ENCODE data around the gene SERPINB5.

The SERPINB5 gene

DNA sequence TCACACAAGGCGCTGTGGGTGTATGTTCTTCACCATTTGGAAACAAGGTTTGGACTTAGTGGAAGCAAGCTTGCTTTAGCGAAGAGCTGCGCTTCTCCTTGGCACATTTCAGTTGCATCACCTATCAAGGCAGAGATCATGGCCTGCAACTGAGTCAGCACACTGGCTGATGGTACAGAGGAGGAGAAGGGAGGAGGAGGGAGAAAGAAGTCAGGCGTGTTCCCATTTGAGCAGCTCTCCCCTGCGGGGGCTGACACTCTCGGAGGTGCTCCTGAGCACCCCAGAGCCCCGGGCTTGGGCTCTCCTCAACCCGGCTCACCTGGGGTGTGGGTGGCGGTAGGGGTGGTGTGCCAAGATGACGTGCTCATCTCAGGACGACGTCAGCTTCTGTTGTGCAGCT is 6.0 kb upstream of the SERPINB5 start:
- DNase-seq (ENCODE audit: low read depth) = no peak

DNA sequence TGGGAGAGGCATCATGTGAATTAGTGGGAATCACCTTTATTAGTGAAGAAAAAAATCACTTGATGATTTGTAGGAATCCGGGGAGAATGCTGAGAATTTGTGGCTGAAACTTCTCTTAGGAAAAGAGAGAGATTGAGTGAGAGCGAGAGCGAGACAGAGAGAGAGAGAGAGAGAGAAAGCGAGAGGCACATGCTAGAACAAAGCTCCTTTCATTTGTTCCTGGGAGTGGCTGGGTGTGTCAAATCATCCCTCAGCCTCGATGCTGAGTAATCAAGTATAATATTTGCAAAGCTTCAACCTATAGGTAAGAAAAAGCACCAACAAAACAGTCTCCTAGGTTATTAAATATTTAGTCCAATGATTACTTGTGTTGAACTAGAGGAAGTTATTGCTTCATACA is 4.4 kb upstream of the SERPINB5 start:
- DNase-seq (ENCODE audit: low read depth) = no peak

DNA sequence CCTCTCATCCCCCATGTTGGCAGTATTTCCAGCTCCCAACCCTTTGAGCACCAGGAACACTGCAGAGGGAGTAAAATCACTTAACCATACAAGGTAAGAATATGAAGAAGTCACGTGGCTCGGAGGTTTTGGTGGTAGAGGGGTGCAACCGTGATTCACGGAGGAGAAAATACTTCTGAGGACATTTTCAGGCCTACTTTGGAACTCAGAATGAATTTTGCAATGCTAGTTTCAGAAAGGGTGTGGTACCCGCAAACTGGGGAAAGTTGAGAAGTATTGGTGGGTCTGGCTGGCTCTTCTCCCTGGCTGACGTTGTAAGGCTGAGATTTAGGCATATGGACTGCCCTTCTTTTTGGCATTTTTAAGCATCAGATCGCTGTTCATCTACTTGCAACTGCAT is 442 bp downstream of the SERPINB5 start:
- no peak for DNase-seq (ENCODE audit: low read depth)

DNA sequence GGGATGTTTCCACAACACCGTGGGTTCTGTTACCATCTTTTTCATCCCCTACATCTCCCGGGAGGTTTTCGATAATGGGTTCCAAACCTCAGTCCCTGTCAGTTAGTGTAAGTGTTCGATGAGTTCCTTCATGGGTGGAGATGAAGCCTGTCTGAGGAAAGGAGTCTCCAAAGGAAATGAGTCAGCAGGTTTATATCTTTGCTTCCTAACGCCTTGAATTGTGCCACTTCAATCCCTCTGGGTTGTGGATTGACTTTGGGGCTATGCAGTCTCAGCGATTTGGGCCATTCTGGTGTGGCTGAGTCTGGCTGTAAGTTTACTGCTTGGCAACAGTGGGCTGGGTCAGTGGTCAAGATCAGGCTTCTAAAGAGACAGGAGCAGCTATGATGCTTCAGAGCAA is 1.2 kb downstream of the SERPINB5 start:
- no peak for DNase-seq (ENCODE audit: low read depth)

DNA sequence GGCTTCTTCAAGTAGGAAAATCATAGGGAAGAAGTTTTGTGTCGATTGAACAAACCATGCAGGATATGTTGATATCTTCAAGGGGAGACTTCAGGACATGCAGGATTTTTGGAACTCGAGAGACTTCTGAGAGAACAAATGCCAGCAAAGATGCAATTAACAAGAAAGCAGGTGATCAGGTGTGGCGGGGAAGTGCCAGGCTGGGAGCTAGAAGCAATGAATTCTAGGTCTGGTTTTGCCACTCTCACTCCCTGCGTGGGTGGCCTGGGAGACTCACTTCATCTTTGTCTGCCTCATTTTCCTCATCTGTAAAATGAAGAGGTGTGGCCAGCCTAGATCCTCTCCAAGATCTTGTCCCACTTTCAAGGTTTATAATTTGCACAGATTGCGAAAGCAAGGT is 3.1 kb downstream of the SERPINB5 start:
- DNase-seq (ENCODE audit: low read depth) = no peak

DNA sequence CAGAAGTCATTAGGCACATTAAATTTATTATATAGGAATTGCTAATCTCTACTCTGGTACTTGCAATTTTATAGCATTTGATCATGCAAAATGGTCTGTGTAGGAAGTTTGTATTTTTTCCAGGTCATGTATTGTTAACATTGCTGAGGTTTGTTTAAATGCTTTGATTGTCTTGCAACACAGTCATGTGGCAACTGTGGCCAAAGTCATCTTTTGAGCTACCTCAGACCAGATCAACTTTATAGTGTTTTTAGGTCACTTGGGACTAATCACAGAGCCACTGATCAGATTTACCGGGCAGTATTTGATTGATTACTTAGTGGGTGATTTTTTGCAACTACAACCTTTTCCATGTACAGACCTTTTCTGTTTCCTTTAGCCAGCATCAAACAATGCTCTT is 3.7 kb downstream of the SERPINB5 start:
- no peak for DNase-seq (ENCODE audit: low read depth)

DNA sequence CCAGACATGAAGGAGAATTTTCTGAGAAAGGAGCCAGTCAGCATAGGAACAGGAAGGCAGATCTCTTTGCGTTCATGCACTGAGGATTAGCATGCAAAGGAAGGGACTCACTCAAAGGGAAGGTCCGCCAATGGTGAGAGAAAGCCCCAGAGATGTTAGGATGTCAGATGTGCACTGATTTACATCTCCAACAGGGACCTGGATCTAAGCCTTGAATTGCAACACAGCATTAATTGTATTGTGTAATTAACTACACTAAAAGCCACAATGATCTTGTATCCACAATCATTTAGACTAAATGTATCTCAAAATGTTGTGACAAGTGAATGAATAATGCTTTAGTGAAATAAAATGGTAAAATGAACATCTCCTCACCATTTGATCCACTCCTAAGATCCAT is 4.2 kb downstream of the SERPINB5 start:
- DNase-seq (ENCODE audit: low read depth) = no peak

DNA sequence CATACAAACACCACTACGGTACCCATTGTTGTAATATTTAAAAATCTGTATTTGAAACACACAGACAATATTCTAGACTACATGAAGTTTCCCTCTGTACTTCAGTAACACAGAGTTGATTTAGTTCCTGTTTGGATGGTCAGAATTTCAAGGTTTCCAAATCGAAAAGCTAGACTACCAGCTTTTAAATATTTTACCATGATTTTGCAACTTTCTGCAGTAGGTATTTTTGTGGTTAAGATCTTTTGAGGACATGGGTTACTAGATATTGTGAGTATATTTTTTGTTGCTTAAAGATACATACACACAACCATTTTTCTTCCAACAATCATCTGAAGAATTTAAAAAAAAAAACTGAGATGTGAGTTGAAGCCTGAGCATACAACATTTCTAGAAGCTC is 10.9 kb downstream of the SERPINB5 start:
- DNase-seq (ENCODE audit: low read depth) = no peak

DNA sequence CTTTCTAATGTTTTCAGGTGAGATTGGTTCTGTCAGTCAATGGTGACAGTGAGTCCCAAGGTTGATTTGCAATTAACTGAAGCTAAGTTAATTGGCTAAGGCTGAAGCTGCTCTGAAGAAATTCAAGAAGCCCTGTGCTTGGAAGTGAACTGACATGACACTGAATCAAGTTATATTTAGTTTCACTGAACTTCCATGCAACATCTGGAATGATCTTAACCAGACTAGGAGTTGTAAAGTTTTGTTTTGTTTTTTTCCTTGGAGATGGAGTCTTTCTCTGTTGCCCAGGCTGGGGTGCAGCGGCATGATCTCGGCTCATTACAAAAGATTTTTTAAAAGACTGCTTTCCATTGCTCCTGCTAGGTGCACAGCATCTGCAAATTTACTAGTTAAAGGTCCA is 11.4 kb downstream of the SERPINB5 start:
- no peak for DNase-seq (ENCODE audit: low read depth)

DNA sequence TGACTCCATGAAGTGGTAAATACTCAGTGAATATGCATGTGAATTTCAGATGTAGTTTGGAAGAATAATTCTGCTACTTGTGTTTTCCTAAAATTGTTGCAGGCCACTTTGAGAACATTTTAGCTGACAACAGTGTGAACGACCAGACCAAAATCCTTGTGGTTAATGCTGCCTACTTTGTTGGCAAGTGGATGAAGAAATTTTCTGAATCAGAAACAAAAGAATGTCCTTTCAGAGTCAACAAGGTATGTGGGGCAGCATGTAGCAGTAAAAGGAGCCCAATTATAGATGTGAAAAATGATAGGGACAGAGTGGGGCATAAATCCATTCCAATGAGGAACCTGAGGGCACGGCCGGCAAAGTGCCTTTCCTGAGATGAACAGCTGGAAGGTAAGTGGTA is 16.1 kb downstream of the SERPINB5 start:
- DNase-seq (ENCODE audit: low read depth) = no peak

DNA sequence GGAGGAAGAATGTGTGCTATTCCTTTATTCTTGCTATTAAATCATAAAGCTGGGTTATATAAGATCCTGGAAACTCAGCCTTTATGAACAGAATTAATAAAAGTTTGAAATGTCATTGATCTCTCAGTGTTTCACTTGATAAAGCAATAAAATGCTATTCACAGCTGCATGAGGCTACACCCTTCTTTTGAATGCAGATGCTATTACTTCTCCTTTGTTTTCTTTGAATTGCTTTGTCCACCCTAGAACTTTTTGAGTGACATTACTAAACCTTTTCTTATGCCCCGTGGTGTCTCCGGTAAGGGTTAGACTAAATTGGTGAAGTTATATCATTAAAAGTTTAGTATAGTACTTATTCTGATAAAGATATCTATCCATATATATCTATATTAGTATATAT is 18.9 kb downstream of the SERPINB5 start:
- DNase-seq (ENCODE audit: low read depth) = no peak

DNA sequence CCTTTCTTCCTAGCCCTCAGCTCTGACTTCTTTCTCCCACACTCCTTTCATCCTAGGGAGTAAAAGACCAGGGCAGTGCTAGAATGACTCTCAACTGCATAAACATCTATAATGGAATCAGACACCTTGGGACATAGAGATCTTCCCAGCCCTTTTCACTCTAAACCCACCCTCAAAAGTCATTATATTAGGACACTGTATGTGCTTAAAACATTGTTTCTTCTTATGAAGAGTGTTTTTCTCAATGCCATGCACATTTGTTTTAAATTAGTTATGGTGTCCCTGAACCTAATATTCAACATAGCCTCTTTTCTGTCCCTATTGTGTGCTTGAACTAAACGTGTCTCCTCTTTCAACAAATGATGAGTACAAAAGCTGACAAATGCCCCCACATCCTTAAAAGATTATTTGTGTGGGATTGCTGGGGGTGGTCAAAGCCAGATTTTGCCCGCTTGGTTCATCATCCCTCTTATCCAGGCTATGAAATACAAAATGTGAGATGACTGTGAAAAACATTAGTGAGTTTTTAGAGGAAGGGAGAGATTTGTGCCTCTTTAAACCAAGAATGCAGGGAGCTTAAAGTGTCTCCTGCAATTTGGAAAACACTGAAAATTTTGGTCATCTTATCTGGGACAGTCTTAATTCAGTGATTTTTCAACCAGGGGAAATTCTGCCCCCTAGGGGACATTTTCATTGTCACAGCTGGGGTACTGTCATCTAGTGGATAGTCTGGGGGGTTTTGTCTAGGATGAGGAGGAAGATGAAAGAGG is 29.0 kb downstream of the SERPINB5 start:
- no peak for DNase-seq (ENCODE audit: low read depth)

DNA sequence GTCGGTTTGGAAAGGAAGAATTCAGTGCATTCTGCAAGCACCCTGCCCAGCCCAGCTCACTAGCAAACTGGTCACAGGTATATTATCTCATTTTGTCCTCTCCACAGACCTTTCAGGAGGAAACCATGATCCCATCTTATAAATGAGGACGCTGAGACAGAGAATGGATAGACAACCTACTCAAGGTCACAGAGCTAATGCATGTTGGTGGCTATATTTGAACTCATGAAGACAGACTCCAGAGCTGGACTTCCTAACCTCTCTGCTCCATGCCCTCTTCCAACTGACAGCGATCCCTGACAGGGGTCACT is 29.5 kb downstream of the SERPINB5 start:
- no peak for DNase-seq (ENCODE audit: low read depth)

DNA sequence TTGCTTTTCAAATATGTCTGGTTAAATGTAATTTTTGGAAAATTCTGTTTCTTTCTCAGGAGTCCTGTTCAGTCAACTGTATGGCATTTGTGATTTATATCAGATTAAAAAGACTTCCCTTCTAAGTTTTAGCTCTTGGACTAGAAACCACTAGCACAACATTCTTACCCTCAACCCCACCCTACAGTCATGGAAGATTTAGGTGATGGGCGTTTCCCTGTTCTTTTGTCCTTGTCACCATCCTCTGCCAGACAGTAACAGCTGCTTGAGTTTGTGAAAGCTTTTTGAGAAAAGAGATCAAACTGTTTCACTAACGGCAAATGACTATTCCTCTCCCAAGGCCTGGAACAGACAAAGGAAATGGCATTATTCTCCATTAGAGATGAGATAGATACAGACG is 31.8 kb downstream of the SERPINB5 start:
- no peak for DNase-seq (ENCODE audit: low read depth)

DNA sequence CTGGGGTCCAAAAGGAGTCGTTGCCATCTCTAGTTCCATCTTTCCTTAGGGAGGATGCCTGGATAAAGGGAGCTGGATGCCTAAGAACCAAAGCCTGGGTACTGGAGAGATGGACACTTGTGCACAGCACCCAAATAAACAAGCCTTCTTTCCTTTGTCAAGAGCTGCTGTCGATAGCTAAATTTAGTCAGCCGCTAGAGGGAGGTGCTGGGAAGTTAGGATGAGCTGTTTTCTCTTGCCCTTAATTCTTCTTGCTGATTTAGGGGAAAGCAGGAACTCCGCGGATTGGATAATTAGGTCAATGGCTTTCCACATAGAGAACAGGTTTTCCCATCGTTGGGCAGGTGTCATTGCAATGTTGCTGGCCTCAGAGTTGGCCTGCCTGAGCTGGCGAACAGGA is 34.5 kb downstream of the SERPINB5 start:
- DNase-seq (ENCODE audit: low read depth) = no peak

DNA sequence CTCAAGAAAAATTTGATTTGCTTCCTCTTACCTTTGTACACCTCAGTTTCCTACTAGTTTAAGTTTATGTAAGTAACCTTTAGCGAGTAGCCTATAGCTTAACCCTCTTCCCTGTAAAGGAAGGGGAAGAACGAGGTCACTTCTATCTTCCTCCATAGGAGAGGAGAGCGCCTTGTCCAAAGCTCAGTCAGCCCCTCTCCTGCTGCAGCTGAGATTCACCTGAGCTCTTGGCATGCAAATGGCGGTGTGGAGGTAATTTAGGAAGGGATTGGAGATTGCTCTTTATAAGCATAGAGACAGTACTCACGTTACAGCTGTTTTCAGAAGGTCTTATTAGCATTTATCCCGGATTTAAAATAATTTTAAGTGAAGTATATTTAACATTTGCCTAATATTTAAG is 37.6 kb downstream of the SERPINB5 start:
- DNase-seq (ENCODE audit: low read depth) = no peak

DNA sequence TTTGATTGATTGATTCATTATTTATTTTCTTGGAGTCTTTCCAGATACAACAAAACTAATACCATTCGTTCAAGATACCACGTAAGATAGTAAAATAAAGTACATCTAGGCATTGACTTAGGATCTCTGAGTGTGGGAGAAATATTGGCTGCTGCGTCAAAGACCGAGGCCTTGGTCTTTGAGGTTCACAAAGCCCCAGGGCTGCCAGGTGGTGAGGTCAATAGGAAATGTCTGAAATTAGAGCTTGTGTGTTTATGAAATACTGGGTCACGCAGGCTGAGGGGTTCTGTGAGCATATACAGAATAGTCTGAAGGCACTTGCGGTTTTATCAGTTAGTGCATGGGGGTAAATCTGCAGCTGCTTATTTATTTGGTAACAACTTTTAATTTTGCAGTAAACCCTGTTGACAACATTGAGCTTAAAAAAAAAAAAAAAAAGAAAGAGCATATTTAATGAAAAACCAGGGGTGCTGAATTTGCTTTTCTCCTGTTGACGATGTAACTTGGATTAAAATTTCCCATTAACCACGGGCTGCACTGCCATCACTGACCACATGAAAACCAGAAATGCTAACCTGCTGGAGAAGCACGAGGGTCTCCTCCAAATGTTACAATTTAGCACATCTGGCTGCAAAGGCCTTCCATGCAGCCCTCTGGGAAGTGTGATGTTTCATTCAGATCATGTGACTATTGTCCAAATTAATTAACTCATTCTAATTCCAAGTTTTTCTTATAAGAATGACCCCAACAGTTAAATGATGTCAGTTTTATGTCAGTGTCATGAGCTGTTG is 38.3 kb downstream of the SERPINB5 start:
- no peak for DNase-seq (ENCODE audit: low read depth)

DNA sequence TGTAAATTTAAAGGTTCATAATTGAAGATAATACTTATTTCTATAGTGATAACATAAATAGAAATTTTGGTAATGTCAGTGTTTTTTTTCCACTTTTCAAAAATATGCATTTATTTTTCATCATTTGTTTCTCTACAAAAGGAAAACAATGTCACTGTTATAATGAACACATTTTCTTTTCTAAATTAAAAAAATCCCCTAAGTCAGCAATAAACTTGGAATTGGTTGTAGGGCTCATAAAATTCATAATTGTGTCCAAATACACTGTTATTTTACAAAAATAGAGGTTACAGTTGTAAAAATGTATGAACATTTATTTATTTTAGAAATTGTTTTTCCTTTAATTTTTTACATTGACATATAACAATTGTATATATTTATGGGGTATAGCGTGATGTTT is 39.0 kb downstream of the SERPINB5 start:
- no peak for DNase-seq (ENCODE audit: low read depth)

DNA sequence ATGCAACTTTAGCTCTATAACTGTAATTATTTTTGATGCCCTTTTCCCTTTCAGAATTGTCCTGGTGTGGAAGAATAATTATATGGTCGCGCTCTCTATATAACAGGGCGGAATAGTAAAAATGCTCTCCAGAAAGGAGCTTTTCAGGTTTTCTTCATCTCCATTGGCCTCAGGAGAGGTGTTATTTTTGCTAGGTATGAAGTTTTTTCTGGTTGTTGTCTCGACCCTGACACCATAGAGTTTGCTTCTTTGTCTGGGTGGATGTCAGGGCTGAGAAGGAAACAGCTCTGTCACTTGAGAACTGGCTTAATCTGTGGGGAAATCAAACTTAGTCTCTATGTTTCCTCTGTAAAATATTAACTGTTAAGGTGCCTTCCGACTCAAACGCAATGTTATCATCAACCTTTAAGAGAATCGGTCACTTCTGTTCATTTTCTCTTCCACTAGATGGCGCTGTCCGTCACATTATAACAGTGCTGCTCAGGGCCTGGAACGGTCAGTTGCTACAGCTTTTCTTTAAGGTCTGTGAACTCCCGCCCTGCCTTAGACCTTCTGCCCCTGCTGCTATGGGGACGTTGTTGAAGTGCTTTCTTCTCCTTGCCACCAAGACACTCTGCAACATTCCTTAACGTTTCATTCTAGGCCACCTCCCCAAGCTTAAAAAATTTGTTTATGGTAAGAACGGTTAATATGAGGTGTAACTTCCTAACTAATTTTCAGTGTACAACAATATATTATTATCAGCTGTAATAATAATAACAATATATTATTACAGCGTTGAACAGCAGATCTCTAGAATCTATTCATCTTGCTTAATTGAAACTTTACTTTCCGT is 41.6 kb downstream of the SERPINB5 start:
- DNase-seq (ENCODE audit: low read depth) = peak; percentile 46

DNA sequence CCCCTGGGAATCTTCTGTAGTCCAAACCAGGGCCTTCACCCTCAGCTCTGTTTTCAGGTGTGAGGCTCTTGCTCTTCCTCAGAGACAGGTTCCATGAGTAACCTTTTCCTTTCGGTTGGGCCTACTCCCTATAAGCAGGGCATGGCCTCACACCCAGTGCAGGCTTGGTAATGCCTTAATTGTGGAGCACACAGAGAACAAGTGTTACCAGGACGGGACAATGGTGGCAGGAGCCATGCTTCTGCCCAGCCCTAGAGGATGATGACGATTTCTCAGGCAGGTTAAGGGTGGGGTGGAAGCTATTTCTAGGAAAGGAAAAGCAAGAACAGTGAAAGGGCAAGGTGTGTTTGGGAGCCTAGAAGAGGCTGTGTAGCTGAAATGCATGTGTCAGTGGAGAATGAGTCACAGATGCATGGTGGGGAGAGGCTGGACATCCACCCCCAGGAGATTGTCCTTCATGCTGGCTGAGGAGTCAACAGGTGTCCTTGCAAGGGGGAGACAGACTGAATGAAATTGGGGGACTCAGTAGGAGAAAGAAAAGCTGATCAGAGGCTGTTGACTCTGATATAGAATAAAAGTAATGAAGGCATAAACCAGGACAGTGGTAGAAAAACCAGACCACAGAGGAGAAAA is 43.4 kb downstream of the SERPINB5 start:
- DNase-seq (ENCODE audit: low read depth) = no peak

DNA sequence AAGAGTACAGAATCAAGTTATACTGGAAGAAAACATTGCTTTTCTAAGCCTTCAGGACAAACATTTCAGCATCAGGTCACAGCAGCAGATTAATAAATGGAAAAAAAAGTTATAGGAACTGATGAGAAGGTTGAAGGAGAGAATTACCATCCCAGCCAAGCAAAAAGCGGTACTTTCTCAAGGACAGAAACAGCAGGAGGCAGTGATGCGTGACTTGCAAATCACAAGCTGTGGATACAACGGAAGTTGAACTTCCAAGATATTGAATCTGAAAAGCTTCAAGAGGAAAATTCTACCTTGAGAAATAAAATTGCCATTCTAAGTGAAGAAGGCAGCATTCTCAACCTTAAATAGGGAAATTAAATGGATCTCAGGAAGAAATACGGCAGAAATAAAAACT is 46.9 kb downstream of the SERPINB5 start:
- no peak for DNase-seq (ENCODE audit: low read depth)

DNA sequence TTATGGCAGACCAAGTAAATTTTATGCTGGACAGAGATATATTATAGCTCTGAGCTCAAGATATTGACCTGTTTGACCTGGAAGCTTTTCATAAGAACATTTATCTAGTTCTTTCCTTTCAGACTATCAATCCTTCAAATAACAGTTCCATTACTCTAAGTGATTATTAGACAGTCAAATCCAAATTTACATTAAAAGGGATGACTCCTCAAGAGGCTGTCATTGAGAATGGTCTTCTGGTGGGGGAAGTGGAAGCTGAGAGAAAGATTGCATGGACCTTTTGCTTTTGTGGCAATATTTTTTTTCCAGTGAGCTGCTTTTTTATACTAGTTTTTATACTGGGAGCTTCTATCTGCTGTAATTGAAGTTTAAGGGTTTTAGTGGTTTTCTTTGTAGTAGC is 50.5 kb downstream of the SERPINB5 start:
- no peak for DNase-seq (ENCODE audit: low read depth)

Data from HS-27A (cell line).